22Rv1 (cell line): ENCODE results near the gene FARS2.

ENCODE experiments used
- ZFX ChIP-seq: fragments of 450-650 bp; IDR thresholded peaks from 2 replicates; pipeline ENCODE4 v1.6.1; 2017; ENCODE audit warnings: antibody characterized with exemption, borderline replicate concordance
- TF ChIP-seq, protein P1 (sequence below): fragments of 450-650 bp; IDR thresholded peaks from 2 replicates; pipeline ENCODE4 v1.5.1; 2017; ENCODE audit warnings: mild to moderate bottlenecking

DNA sequence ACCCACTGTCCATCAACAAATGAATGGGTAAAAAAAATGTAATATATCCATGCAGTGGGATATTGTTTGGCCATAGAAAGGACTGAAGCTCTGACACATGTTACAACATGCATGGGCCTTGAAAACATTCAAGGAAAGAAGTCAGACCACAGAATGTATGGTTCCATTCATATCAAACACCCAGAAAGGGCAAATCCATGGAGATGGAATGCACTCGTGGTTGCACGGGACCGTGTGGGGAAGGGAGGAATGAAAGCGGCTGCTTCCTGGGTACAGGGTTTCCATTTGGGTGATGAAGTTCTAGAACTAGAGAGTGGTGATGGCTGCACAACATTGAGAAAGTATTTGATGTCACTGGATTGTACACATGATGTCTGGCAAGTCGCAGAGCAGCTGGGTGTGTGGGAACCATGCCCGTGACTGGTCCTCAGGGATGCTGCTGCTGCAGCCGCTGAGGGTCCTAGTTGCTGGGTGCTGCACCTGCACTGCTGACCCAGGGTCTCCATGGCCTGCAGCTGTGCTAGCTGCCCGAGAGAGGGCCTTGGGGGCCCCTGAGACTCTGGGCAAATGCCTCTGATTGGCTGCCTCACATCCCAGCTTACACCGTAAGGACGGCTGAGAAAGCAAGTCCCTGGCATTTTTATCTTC, 525.1 kb downstream of the FARS2 start:
- TF ChIP-seq, protein P1, sequence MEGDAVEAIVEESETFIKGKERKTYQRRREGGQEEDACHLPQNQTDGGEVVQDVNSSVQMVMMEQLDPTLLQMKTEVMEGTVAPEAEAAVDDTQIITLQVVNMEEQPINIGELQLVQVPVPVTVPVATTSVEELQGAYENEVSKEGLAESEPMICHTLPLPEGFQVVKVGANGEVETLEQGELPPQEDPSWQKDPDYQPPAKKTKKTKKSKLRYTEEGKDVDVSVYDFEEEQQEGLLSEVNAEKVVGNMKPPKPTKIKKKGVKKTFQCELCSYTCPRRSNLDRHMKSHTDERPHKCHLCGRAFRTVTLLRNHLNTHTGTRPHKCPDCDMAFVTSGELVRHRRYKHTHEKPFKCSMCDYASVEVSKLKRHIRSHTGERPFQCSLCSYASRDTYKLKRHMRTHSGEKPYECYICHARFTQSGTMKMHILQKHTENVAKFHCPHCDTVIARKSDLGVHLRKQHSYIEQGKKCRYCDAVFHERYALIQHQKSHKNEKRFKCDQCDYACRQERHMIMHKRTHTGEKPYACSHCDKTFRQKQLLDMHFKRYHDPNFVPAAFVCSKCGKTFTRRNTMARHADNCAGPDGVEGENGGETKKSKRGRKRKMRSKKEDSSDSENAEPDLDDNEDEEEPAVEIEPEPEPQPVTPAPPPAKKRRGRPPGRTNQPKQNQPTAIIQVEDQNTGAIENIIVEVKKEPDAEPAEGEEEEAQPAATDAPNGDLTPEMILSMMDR, result no peak
- TF ChIP-seq ZFX, result no peak
